HG03139 (cell line): ENCODE data around the gene ANO4.
"Not testable (repeated sequence)": the region's sequence is repeated elsewhere in the genome, so short reads cannot be mapped to it uniquely, and the experiment has no call there.

Source experiments
- ATAC-seq: cut with Tn5 transposase; IDR thresholded peaks from one replicate; pipeline ENCODE4 v1.9.1; 2021; ENCODE audit not compliant: unreplicated experiment

The ANO4 gene

GRCh38 chr12:101039848-101040531 is 245.4 kb downstream of the ANO4 start:
- no peak for ATAC-seq

GRCh38 chr12:101040936-101041335 is 246.4 kb downstream of the ANO4 start:
- no peak for ATAC-seq

GRCh38 chr12:101042211-101042610 is 247.6 kb downstream of the ANO4 start:
- ATAC-seq: no peak

GRCh38 chr12:101044512-101045059 is 250.0 kb downstream of the ANO4 start:
- ATAC-seq: no peak

GRCh38 chr12:101045486-101046464 is 251.2 kb downstream of the ANO4 start:
- no peak for ATAC-seq

GRCh38 chr12:101047652-101048051 is 253.1 kb downstream of the ANO4 start:
- no peak for ATAC-seq

- no peak for ATAC-seq
Measured at GRCh38 chr12:101050631-101051030, 256.1 kb downstream of the ANO4 start.

GRCh38 chr12:101051151-101051550 is 256.6 kb downstream of the ANO4 start:
- ATAC-seq: no peak

GRCh38 chr12:101051901-101052550 is 257.4 kb downstream of the ANO4 start:
- no peak for ATAC-seq

- ATAC-seq: no peak
Measured at GRCh38 chr12:101053203-101053602, 258.6 kb downstream of the ANO4 start.

- no peak for ATAC-seq
Measured at GRCh38 chr12:101055940-101056339, 261.4 kb downstream of the ANO4 start.

- not testable (repeated sequence) for ATAC-seq
Measured at GRCh38 chr12:101062508-101062907, 267.9 kb downstream of the ANO4 start.

GRCh38 chr12:101064721-101065120 is 270.1 kb downstream of the ANO4 start:
- ATAC-seq: no peak

GRCh38 chr12:101066489-101066888 is 271.9 kb downstream of the ANO4 start:
- ATAC-seq: no peak

- no peak for ATAC-seq
Measured at GRCh38 chr12:101068402-101068801, 273.8 kb downstream of the ANO4 start.

- no peak for ATAC-seq
Measured at GRCh38 chr12:101068836-101069235, 274.3 kb downstream of the ANO4 start.

GRCh38 chr12:101074940-101075680 is 280.5 kb downstream of the ANO4 start:
- ATAC-seq: no peak

GRCh38 chr12:101076921-101077320 is 282.3 kb downstream of the ANO4 start:
- ATAC-seq: no peak

- ATAC-seq: no peak
Measured at GRCh38 chr12:101077791-101078528, 283.4 kb downstream of the ANO4 start.
